Globus pallidus (tissue), 1 donor: ENCODE data around the gene NEURL2.
"Not testable (repeated sequence)": the region's sequence is repeated elsewhere in the genome, so short reads cannot be mapped to it uniquely, and the experiment has no call there.

Experiments used
- DNase-seq: peaks from one replicate; pipeline ENCODE4 v3.0.0-alpha.2; 2015; ENCODE audit warnings: low spot score

Gene NEURL2

DNA sequence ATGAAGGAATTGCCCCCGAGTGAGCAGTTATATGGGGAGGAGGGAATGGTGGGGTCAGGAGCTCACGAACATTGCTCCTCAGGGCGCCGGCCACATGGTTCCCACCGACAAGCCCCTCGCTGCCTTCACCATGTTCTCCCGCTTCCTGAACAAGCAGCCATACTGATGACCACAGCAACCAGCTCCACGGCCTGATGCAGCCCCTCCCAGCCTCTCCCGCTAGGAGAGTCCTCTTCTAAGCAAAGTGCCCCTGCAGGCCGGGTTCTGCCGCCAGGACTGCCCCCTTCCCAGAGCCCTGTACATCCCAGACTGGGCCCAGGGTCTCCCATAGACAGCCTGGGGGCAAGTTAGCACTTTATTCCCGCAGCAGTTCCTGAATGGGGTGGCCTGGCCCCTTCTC is 7.3 kb upstream of the NEURL2 start:
- DNase-seq = no peak

DNA sequence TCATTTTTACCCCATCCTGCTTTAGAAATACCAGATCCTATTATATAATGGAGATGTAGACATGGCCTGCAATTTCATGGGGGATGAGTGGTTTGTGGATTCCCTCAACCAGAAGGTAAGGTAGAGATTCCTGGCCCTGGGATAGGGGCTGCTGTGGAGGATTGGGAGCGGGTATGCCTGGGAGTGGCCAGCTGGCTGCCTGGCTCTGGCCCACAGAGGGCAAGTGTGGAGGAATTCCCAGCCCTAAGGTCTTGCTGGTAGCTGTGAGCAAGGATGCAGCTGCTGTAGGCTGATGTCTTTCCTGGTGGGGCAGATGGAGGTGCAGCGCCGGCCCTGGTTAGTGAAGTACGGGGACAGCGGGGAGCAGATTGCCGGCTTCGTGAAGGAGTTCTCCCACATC is 6.7 kb upstream of the NEURL2 start:
- DNase-seq = no peak

GRCh38 chr20:45897289-45897688 is 6.3 kb upstream of the NEURL2 start:
- no peak for DNase-seq

- DNase-seq = no peak
These were observed 5.7 kb upstream of the NEURL2 start for GRCh38 chr20:45896641-45897161.

DNA sequence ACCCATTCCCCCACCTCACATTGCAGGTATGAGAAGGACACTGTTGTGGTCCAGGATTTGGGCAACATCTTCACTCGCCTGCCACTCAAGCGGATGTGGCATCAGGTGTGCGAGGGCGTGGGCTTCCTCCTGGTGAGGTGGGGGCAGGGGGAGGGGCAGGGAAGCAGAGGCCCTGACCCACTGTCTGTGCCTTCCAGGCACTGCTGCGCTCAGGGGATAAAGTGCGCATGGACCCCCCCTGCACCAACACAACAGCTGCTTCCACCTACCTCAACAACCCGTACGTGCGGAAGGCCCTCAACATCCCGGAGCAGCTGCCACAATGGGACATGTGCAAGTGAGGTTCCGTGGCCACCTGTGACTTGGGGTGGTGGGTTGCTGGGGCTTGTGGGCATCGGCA is 3.8 kb upstream of the NEURL2 start:
- DNase-seq = no peak

DNA sequence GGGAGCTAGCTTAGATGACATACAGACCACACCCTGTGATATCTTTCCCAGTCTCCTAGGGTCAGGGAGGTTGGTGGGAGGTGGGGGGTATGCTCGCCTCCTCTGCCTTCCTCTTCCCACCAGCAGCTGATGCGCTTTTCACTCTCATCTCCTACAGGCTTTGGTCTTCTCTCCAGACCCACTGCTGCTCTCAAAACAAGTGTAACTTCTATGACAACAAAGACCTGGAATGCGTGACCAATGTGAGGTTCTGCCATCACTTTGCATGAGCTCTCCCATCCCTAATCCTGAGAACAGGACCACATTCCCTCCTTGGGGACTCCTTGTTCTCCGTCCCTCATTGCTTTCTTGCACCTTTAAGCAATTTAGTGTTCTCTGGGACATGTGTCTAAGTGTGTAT is 2.8 kb upstream of the NEURL2 start:
- no peak for DNase-seq

GRCh38 chr20:45892828-45893500 is 2.0 kb upstream of the NEURL2 start:
- no peak for DNase-seq

GRCh38 chr20:45892049-45892825 is 1.2 kb upstream of the NEURL2 start:
- no peak for DNase-seq

DNA sequence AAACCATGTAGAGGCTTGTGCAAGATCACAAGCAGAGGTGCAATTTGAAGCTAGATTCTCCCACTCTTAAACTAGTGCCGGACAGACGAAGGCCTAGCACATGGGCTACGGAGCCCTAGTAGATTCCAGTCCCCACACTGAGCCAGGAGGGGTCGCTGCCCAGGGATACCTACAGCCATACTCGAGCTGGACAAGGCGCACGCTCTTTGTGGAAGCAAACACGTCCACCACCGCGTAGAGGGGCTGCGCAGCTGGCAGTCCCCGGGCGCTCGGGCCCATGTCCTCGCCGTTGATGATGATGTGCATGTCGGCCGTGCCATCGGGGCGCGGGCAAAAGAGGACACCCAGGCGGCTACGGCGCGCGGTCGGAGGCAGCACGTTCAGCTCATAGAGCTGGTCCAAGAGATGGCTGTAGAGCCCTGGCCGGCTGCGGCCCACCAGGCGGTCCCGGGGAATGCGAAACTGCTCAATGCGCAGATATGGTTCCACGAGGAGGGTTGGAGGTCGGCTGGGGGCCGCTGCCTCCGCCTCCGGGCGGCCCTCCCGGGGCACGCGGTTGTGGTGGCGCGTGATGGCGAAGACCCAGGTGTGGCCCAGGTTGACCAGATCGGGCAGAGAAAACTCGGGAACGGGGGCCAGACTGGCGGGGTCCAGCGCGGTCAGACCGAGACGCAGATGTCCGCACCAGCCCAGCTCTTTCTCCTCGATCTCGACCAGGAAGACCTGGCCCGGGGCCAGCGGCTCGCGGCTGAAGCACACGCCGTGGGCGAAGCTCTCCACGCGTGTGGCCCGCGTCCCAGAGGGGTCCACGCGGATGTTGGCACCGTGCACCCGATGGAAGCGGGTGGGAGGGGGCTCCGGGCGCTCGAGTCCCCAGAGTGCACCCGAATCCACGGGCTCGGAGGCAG is 677 bp downstream of the NEURL2 start:
- DNase-seq = peak; percentile 63

DNA sequence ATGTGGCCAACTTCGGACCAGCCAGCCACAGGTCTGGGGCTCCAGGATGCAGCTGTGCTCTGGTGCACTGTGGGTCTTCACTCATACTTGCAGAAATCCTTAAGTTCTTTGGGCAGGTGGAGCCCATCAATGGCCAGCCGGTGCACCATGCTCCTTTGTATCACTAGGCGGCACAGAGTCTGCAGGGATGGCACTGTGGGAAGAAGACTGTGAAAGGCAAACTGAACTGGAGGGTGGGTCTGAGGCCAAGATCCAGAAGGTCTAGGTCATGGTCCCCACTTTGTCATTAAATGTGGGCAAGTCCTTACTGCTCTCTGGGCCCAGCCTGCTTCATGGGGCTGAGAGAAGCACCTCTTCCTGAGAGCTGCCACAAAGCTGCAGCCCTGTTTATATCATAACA is 2.3 kb downstream of the NEURL2 start:
- DNase-seq = no peak

GRCh38 chr20:45887346-45887715 is 3.7 kb downstream of the NEURL2 start, which contains the start of gene SPATA25:
Gene SPATA25, minus strand, starts transcription at chr20:45887622. Its CDS starts 32 bp downstream, at chr20:45887590.
- DNase-seq = no peak

DNA sequence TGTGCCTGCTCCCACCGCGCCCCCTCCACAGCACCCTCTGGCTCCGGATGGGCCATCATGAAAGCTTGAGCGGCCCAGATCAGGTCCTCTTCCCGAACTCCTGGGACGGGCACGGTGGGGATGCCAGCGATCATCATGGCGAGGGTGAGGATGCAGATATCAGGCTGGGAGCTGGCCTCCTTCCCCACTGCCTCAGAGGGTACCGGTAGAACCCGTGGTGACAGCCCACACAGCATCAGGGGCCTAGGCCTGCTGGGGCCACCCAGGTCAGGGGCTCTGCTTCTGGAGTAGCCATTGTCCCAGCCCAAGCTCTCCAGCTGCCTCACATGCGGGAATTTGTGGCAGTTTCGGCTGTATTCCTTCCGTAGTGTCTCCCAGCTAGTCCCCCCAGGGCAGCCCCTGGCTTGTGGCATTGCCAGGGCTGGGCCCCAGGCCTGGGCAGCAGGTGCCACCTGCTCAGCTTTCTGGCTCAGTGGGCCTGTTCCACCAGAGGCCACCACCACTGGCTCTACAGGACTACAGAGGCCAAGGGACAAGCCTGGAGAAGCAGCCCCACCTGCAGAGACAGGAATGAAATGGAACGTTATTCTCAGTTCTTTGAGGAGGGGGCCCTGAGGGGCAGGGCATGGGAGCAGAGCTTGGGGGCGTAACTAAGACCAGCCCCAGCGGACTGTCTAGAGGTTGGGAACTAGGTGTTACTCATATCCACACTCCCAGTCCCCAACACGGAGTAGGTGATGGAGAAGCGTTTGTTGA is 4.2 kb downstream of the NEURL2 start:
- no peak for DNase-seq

- no peak for DNase-seq
These were observed 7.9 kb downstream of the NEURL2 start for GRCh38 chr20:45883100-45883469.

DNA sequence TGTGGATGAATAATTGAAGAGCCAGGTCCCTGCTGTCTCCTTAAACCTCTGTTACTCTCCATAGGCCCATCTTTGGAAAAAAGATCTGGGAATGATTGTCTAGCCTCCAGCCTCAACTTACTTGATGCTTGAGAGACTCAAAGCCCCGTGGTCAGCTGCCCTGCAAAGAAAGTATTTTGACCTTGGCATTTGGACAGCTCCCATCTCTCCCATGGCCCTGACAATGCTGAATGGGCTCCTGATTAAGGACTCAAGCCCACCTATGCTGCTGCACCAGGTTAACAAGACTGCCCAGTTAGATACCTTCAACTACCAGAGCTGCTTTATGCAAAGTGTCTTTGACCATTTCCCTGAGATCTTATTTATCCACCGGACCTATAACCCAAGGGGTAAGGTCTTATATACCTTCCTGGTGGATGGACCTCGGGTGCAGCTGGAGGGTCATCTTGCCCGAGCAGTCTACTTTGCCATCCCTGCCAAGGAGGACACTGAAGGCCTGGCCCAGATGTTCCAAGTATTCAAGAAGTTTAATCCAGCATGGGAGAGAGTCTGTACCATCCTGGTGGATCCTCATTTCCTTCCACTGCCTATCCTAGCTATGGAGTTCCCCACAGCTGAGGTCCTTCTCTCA is 8.4 kb downstream of the NEURL2 start:
- DNase-seq = no peak

DNA sequence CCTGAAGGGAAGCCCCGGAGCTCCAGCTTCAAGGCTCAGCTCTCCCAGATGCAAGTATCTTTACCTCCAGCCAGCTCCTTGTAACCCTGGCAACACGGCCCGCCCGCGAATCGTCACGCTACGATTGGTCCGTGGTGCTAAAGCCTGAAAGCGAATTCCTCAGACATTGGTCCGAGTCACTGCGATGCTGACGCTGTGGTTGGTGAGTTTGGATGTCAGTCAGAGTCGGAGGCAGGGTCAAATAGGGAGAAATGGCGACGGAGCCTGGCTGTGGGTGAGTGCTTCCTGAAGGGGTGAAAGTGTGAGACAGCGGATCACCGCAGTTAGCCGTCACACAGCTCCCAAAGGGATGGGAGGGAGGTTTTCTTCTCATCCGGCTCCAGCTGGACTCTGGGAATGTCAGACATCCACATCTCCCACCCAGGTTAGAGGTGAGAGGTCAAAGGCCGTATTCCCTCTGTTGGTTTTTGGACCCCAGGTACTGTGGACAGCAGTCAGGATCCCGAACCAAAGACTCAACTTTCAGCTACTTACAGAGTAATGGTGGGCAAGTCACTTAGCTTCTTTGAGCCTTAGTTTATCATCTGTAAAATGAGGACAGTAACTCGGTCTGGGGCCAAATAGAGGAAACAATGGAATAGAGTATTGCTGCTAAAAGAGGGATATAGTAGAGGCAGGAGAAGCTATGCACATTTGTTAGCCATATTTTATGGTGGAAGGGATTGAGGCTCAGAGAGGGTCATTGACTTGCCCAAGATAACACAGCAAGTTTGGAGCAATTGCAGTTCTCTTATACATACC is 9.8 kb downstream of the NEURL2 start, which contains the start of gene ZSWIM1:
ZSWIM1 (plus strand) TSS at position 240 of the 801 bp plus-strand sequence. CDS start 1,366 bp downstream, outside the sequence.
- peak; percentile 99 for DNase-seq

GRCh38 chr20:45878076-45878761 is 12.8 kb downstream of the NEURL2 start:
- DNase-seq = no peak

GRCh38 chr20:45874576-45874975 is 16.4 kb downstream of the NEURL2 start:
- no peak for DNase-seq

- not testable (repeated sequence) for DNase-seq
These were observed 16.9 kb downstream of the NEURL2 start for GRCh38 chr20:45874104-45874481.

- DNase-seq = no peak
These were observed 17.5 kb downstream of the NEURL2 start for GRCh38 chr20:45873409-45874103.
